GM12872 (cell line): ENCODE data around the gene IDH3G.

Experiments used
- TF ChIP-seq, protein P1 (sequence below): IDR thresholded peaks from 3 replicates; pipeline ENCODE4 v1.5.1; 2011; ENCODE audit warnings: low read depth, mild to moderate bottlenecking, low read length, moderate library complexity; ENCODE audit not compliant: insufficient read depth

The IDH3G gene

DNA sequence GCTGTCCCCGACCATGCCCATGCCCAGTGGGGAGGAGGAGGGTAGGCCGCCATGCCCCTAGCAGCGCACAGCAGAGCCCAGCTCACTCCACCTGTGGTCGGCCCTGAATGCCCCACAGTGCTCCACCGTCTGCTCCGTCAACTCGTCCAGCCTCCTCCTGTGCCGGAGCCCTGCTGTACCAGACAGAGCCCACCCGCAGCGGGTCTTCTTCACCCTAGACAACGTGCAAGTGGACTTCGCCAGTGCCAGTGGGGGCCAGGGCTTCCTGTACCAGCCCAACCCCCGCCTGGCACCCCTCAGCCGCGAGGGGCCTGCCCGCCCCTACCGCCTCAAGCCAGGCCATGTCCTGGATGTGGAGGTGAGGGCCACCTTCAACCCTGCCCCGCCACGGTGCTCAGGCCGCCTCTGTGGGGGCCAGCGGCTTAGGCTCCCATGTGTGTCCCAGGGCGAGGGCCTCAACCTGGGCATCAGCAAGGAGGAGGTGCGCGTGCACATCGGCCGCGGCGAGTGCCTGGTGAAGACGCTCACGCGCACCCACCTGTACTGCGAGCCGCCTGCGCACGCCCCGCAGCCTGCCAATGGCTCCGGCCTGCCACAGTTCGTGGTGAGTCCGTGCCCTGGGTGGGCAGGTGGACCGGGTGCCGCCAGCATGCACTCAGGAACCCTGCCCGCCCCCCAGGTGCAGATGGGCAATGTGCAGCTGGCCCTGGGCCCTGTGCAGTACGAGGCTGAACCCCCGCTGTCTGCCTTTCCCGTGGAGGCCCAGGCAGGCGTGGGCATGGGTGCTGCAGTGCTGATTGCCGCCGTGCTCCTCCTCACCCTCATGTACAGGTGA lies 20.2 kb downstream of the IDH3G start:
- TF ChIP-seq, protein P1, sequence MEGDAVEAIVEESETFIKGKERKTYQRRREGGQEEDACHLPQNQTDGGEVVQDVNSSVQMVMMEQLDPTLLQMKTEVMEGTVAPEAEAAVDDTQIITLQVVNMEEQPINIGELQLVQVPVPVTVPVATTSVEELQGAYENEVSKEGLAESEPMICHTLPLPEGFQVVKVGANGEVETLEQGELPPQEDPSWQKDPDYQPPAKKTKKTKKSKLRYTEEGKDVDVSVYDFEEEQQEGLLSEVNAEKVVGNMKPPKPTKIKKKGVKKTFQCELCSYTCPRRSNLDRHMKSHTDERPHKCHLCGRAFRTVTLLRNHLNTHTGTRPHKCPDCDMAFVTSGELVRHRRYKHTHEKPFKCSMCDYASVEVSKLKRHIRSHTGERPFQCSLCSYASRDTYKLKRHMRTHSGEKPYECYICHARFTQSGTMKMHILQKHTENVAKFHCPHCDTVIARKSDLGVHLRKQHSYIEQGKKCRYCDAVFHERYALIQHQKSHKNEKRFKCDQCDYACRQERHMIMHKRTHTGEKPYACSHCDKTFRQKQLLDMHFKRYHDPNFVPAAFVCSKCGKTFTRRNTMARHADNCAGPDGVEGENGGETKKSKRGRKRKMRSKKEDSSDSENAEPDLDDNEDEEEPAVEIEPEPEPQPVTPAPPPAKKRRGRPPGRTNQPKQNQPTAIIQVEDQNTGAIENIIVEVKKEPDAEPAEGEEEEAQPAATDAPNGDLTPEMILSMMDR = no peak

- TF ChIP-seq, protein P1 = no peak
These were observed 21.0 kb downstream of the IDH3G start for GRCh38 chrX:153773218-153773611.

DNA sequence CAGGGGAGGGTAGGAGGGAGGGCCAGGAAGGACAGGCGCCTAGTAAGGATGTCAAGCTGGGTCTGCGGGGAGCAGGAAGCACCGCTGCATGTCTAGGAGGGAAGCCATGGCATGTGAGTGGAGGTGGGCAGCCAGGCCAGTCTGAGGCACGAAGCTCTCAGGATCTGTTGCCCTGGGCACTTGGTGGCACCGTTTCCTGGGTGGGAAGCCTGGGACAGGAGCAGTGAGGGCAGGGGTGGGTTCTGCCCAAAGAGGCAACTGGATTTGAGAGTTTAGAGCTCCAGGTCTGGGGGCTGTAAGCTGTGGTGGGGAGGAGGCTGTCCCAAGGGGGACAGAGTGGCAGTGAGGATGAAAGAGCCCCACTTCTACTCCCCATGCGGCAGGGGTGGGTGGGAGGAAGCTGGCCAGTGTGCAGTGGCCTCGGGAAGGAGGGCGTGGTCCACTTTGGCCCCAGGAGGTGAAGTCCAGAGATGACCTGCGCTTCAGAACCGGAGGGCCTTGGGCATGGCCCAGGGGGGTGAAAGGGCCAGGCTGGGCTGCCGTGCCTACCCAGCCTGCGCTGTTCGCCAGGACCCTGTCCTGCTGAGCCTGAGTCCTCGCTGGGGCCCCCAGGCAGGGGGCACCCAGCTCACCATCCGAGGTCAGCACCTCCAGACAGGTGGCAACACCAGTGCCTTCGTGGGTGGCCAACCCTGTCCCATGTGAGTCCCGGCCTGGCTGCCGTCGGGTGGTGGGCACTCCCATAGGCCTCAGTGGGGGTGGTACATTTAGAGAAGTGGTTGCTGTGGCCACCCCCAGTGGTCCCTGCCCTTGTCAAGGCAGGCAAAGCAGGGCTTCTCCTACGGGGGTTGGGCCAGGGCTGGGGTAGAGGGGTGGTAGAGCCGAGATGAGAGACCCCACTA lies 21.6 kb downstream of the IDH3G start:
- TF ChIP-seq, protein P1 = no peak

GRCh38 chrX:153771415-153772315 lies 22.5 kb downstream of the IDH3G start:
- TF ChIP-seq, protein P1 = no peak

- TF ChIP-seq, protein P1 = no peak
These were observed 23.4 kb downstream of the IDH3G start for GRCh38 chrX:153770601-153771414.

- TF ChIP-seq, protein P1 = no peak
These were observed 24.1 kb downstream of the IDH3G start for GRCh38 chrX:153769865-153770600.
